ENCODE measurements around the gene MAP2.
A peak's percentile ranks its signal among the peaks of the same experiment; 100 is the strongest.

Gene MAP2

GRCh38 chr2:209702775-209703174 lies 278.9 kb downstream of the MAP2 start:
- H3K4me3 ChIP-seq (ENCODE audit: low read depth, low read length) = no peak overlapping the region
- DNase-seq (ENCODE audit: low read depth) = no peak
- no peak for TF ChIP-seq CTCF (conservative IDR thresholded peaks at IDR 0.05; ENCODE audit: low read depth, low read length)

- H3K4me3 ChIP-seq (ENCODE audit: low read depth, low read length) = no peak overlapping the region
- DNase-seq (ENCODE audit: low read depth) = no peak
- TF ChIP-seq CTCF (conservative IDR thresholded peaks at IDR 0.05; ENCODE audit: low read depth, low read length) = no peak
Observed at GRCh38 chr2:209713219-209713618, 289.4 kb downstream of the MAP2 start.

- H3K4me3 ChIP-seq (ENCODE audit: low read depth, low read length) = no peak overlapping the region
- TF ChIP-seq CTCF (conservative IDR thresholded peaks at IDR 0.05; ENCODE audit: low read depth, low read length) = no peak
- DNase-seq (ENCODE audit: low read depth) = no peak
Observed at GRCh38 chr2:209719034-209719433, 295.2 kb downstream of the MAP2 start.

- DNase-seq (ENCODE audit: low read depth) = peak; percentile 44
- TF ChIP-seq CTCF (conservative IDR thresholded peaks at IDR 0.05; ENCODE audit: low read depth, low read length) = no peak
- no peak overlapping the region for H3K4me3 ChIP-seq (ENCODE audit: low read depth, low read length)
Observed at GRCh38 chr2:209721497-209721896, 297.6 kb downstream of the MAP2 start.

GRCh38 chr2:209726311-209726710 lies 302.5 kb downstream of the MAP2 start:
- peak; percentile 4 for DNase-seq (ENCODE audit: low read depth)
- no peak overlapping the region for H3K4me3 ChIP-seq (ENCODE audit: low read depth, low read length)
- no peak for TF ChIP-seq CTCF (conservative IDR thresholded peaks at IDR 0.05; ENCODE audit: low read depth, low read length)

GRCh38 chr2:209727077-209727476 lies 303.2 kb downstream of the MAP2 start:
- no peak for DNase-seq (ENCODE audit: low read depth)
- TF ChIP-seq CTCF (conservative IDR thresholded peaks at IDR 0.05; ENCODE audit: low read depth, low read length) = no peak
- H3K4me3 ChIP-seq (ENCODE audit: low read depth, low read length) = no peak overlapping the region

GRCh38 chr2:209734805-209735204 lies 311.0 kb downstream of the MAP2 start:
- DNase-seq (ENCODE audit: low read depth) = no peak
- H3K4me3 ChIP-seq (ENCODE audit: low read depth, low read length) = no peak overlapping the region
- no peak for TF ChIP-seq CTCF (conservative IDR thresholded peaks at IDR 0.05; ENCODE audit: low read depth, low read length)
